ENCODE data around the gene SPX.

Gene SPX

GRCh38 chr12:21539797-21540196 lies 13.7 kb downstream of the SPX start:
- DNase-seq = no peak

GRCh38 chr12:21541773-21542172 lies 15.7 kb downstream of the SPX start:
- no peak for DNase-seq

DNA sequence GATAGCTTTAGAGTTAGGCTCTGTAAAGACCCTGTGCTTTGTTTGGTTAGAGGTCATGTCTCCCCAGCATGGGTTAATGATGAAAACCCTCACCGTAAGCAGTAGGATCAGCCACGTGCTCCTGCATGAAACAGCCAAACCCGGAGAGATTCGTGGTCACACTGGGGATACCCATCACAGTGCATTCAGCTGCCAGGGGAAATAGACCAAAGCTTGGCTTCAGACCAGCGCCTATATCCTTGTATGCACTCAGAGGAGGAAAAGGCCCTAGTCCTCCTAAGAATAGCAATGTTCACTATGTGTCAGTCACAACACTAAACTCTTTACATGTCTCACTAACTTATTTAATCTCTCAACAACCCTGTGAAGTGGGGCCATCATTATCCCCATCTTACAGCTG lies 16.3 kb downstream of the SPX start:
- no peak for DNase-seq

DNA sequence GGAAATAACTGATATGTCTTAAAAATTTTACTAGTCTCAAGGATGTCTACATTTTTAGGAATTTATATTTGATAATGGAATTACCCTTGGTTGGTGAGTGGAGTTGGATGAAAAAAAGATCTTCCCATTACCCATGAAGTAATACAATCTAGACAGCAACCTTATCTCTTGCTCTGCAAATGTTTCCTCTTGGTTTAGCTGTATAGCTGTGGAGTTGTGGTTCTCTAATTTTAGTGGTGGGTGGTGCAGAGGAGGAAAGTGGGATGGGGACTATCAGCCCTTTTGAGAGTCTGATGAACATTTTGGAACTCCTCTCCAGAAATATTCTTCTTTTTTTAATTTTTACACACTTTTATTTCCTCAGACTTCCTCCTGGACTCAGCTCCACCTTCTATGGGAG lies 17.1 kb downstream of the SPX start:
- DNase-seq = no peak

DNA sequence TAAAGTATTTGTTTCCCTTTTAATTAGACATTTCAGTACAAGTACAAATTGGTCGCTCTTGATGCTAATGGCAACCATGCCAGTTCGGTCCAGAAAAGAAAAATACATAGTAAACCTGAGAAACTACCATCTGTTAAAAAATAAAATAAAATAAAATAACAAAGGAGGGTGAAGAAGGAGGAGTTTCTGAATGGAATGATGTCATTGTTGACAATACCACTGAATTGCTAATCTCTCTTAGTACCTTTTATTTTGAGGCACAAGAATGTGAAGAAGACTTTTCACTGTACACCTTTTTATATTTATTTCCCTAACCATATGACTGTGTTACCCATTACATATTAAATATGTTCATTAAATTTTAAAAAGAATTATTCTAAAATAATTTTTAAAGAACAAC lies 19.5 kb downstream of the SPX start:
- DNase-seq = no peak

GRCh38 chr12:21546716-21547115 lies 20.6 kb downstream of the SPX start:
- DNase-seq = no peak

DNA sequence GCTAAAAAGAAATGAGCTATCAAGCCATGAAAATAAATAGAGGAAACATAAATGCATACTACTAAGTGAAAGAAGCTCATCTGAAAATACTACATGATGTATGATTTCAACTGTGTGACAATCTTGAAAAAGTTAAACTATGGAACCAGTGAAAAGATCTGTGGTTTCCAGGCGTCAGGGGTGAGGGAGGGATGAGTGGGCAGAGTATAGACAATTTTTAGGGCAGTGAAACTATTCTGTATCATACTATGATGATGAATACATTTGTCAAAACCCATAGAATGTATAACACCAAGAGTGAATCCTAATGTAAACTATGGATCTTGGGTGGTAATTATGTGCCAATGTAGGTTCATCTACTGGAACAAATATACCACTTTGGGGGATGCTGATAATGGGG lies 21.3 kb downstream of the SPX start:
- no peak for DNase-seq

- no peak for DNase-seq
Measured at GRCh38 chr12:21551841-21552465, 25.9 kb downstream of the SPX start.

- no peak for DNase-seq
Measured at GRCh38 chr12:21552635-21553328, 26.7 kb downstream of the SPX start.

DNA sequence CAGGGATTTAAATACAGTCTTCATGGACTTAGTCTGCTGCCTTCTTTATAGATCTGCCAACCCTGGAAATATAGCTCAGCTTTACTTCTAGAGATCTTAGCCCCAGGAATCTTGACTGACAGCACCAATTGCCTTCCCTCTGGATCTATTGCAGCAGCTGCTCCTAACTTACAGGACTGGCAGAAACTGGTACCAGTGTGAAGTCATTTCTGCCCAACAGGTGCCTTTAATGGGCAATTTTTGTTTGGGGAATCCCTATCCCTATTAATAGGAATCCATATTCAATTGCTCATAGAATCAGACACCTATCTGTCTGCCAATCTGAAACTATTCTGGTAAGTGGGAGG lies 27.2 kb downstream of the SPX start:
- no peak for DNase-seq

GRCh38 chr12:21558100-21558679 lies 32.1 kb downstream of the SPX start:
- no peak for DNase-seq

- DNase-seq = no peak
Measured at GRCh38 chr12:21559855-21560569, 33.9 kb downstream of the SPX start.

DNA sequence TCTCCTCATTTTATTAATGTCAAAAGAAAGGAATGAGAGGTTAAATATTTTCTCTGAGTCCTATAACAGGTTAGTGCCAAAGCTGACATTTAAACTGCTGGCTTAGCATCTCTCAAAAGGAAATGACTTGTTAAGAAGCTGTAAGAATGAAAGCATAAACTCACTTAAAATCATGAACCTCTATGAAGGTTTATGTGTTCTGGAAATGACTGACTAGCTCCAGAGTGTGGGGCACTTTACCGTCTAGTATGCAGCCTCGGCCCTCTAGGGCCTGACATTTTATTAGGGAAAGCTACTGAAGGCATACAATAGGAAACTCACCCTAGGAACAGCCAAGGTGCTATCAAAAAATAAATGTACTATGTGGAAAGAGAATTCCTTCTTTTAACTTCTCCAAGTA lies 35.1 kb downstream of the SPX start:
- no peak for DNase-seq

GRCh38 chr12:21562859-21563258 lies 36.8 kb downstream of the SPX start:
- no peak for DNase-seq

DNA sequence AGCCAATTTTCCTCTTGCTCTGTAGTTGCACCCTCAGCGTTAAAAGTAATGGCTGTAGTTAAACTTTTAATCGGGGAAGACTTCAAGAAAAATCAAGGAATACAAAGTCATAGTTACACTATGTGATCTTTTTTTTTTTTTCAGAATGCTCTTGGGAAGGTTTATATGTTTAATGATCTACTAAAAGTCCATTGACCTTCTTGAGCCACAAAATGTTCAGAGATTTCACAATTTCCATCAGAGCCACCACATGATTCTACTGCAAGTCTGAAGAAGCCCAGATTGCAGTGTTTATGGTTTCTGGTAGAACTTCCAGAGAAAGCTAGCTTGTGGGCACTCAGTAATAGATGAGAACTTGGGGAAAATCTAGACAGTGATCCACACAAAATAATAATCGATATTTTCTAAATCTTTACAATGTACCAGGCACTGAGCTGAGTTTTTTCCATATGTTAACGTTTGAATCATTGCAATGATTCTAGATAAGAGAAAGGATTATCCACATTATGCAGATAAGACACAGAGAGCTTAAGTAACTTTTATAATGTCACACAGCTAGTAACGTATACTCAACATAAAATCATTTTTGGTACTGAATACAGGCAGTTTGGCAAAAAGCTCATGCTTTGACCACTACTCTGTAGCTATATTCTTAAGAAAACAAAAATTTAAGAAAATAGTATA lies 40.3 kb downstream of the SPX start:
- no peak for DNase-seq

GRCh38 chr12:21566907-21567394 lies 40.9 kb downstream of the SPX start:
- no peak for DNase-seq

GRCh38 chr12:21568115-21568514 lies 42.0 kb downstream of the SPX start:
- no peak for DNase-seq

GRCh38 chr12:21571046-21571445 lies 45.0 kb downstream of the SPX start:
- DNase-seq = no peak

GRCh38 chr12:21573733-21574358 lies 47.8 kb downstream of the SPX start:
- no peak for DNase-seq

DNA sequence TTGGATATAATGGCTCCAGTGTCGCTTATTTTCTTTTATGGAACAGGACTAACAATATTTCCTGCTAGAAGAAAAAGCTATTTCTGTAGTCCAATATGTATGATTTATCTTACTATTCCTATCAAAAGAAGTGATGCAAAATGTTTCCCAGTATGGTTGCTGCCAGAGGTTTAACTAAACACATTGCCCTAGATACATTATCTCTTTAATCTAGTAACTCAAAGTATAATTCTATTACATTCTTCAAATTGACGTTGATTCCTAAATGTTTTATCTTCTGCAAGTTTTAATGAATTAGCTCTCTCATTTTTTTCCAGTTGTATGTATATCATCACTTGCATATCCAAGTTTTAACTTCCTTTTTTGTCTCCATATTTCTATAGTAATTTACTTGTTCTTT lies 50.3 kb downstream of the SPX start:
- no peak for DNase-seq

DNA sequence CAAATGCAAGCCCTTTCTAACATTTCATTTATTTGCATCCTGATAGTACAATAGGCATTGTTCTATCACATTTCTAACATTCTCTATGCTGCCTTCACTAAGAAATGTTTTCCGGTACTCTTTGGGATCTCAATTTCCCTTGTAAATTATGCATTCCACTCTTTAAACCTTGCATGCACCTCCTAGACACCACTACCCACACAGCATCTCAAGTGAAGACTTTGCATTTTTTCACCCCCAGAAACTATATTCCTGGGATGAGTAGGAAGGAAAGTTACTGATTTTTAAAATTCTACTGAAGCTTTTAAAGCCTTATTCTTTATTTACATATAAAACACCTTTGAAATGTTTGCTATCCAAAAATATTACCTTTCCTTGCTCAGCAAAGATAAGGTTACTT lies 51.4 kb downstream of the SPX start:
- no peak for DNase-seq

- no peak for DNase-seq
Measured at GRCh38 chr12:21580748-21581516, 54.8 kb downstream of the SPX start.

All from NCI-H2171 (cell line).